Upper lobe of left lung (tissue), 6 donors: ENCODE results near the gene CYP2B6. TPM values are rescaled to one million over a fixed set of nuclear protein-coding genes. Genes with fewer than 3 reads are reported as not detected.
A peak's percentile ranks its signal among the peaks of the same experiment; 100 is the strongest.
"Not testable (repeated sequence)": the region's sequence is repeated elsewhere in the genome, so short reads cannot be mapped to it uniquely, and the experiment has no call there.

Source experiments
- ATAC-seq, 2 donors: fragments of 200-7000 bp; cut with Tn5 transposase; one replicate each; pipeline ENCODE4 v1.9.1; 2022; ENCODE audit warnings: mild to moderate bottlenecking in 2 of 2, moderate library complexity in 2 of 2; ENCODE audit not compliant: low FRiP score in 2 of 2
- DNase-seq, 2 donors: peaks; one replicate each; pipeline ENCODE4 v3.0.0-alpha.2; 2019 to 2020
- H3K27ac ChIP-seq, 4 donors: fragments of 200-600 bp; sonication (generic); one replicate each; pipeline ENCODE4 v1.5.1; 2016 to 2019
- H3K27me3 ChIP-seq, 4 donors: fragments of 200-600 bp; sonication (generic); one replicate each; pipeline ENCODE4 v1.5.1; 2017 to 2019
- H3K36me3 ChIP-seq, 4 donors: fragments of 200-600 bp; sonication (generic); one replicate each; pipeline ENCODE4 v1.5.1; 2016 to 2019
- H3K4me1 ChIP-seq, 4 donors: fragments of 200-600 bp; sonication (generic); one replicate each; pipeline ENCODE4 v1.5.1; 2018 to 2019
- H3K4me3 ChIP-seq, 4 donors: fragments of 200-600 bp; sonication (generic); one replicate each; pipeline ENCODE4 v1.5.1; 2017 to 2019; ENCODE audit warnings: mild to moderate bottlenecking in 2 of 4, moderate library complexity in 1 of 4
- H3K9me3 ChIP-seq, 4 donors: fragments of 200-600 bp; sonication (generic); one replicate each; pipeline ENCODE4 v1.5.1; 2018 to 2019
- EP300 ChIP-seq, 4 donors: sonication (generic); formaldehyde crosslinking; IDR thresholded peaks; one replicate each; pipeline ENCODE4 v1.5.1; 2017; ENCODE audit warnings: antibody characterized with exemption in 4 of 4, control low read depth in 2 of 4
- POLR2A ChIP-seq, 4 donors: fragments of 450-650 bp; IDR thresholded peaks; one replicate each; pipeline ENCODE4 v1.5.1; 2016 to 2017; ENCODE audit warnings: antibody characterized with exemption in 4 of 4, mild to moderate bottlenecking in 2 of 4
- POLR2AphosphoS5 ChIP-seq, 2 donors: sonication (generic); formaldehyde crosslinking; IDR thresholded peaks; one replicate each; pipeline ENCODE4 v1.5.1; 2017; ENCODE audit warnings: antibody characterized with exemption in 2 of 2
- WGBS, 2 donors: methylation state at CpG; one replicate each; pipeline ENCODE4 v1.1.5; 2017 to 2018; 5-methylcytosine and 5-hydroxymethylcytosine counted together
- total RNA-seq, 6 donors: library from RNA; depleted of rRNA in 4 of 6; stranded (reverse); fragments of >200 nt in 4 of 6; gene quantifications; one replicate each; pipeline versions ENCODE4 v1.1.0 to v1.2.1, GENCODE V29; 2016 to 2021
- TF ChIP-seq, protein P1 (sequence below), 6 experiments: fragments of 450-650 bp in 4 of 6; fragments of 200-600 bp in 2 of 6; sonication (generic) in 2 of 6; IDR thresholded peaks; one replicate each; pipeline ENCODE4 v1.5.1; 2016 to 2019; ENCODE audit warnings: antibody characterized with exemption in 6 of 6
- donor health status: DM: no; HTN: no; CAD: no; lungs with moderate emphysema.
- donor health status: DM: no; HTN: yes; CAD: no; lungs with severe emphysema.

CYP2B6 gene
- total RNA-seq, 6 donors from 2014 or later = 0.34 to 1.8 TPM; not detected in 4

DNA sequence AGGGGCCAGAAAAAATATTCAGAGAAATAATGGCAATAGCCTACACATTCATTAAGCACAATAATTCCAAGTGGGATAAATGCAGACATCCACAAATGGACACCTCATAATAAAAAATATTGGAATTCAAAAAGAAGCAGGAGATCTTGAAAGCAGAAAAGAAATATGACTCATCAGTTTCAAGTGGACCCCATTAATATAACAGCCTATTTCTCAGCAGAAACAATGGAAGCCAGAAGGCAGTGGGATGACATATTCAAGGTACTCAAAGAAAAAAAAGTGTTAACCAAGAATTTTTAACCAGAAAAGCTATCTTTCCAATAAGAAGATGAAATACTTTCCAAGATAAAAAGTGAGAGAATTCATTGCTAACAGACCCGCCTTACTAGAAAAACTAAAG is 48.7 kb downstream of the CYP2B6 start:
- H3K36me3 ChIP-seq = no peaks in the 10 kb centered on the region
- no peaks in the 10 kb centered on the region for H3K4me1 ChIP-seq
- no peak for ATAC-seq
- no peaks in the 10 kb centered on the region for H3K9me3 ChIP-seq
- H3K27ac ChIP-seq = no peak overlapping the region
- TF ChIP-seq EP300 (IDR thresholded peaks at IDR 0.05) = no peak
- no peak for TF ChIP-seq POLR2A (IDR thresholded peaks at IDR 0.05)
- no peak for TF ChIP-seq POLR2AphosphoS5 (IDR thresholded peaks at IDR 0.05)
- TF ChIP-seq, protein P1, sequence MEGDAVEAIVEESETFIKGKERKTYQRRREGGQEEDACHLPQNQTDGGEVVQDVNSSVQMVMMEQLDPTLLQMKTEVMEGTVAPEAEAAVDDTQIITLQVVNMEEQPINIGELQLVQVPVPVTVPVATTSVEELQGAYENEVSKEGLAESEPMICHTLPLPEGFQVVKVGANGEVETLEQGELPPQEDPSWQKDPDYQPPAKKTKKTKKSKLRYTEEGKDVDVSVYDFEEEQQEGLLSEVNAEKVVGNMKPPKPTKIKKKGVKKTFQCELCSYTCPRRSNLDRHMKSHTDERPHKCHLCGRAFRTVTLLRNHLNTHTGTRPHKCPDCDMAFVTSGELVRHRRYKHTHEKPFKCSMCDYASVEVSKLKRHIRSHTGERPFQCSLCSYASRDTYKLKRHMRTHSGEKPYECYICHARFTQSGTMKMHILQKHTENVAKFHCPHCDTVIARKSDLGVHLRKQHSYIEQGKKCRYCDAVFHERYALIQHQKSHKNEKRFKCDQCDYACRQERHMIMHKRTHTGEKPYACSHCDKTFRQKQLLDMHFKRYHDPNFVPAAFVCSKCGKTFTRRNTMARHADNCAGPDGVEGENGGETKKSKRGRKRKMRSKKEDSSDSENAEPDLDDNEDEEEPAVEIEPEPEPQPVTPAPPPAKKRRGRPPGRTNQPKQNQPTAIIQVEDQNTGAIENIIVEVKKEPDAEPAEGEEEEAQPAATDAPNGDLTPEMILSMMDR (IDR thresholded peaks at IDR 0.05) = no peak
- H3K4me3 ChIP-seq = no peak overlapping the region
- no peaks in the 10 kb centered on the region for H3K27me3 ChIP-seq
- no peak for DNase-seq
- WGBS, 2 donors = 86 to 90% methylated on average over 1 of the region's 1 CpG

DNA sequence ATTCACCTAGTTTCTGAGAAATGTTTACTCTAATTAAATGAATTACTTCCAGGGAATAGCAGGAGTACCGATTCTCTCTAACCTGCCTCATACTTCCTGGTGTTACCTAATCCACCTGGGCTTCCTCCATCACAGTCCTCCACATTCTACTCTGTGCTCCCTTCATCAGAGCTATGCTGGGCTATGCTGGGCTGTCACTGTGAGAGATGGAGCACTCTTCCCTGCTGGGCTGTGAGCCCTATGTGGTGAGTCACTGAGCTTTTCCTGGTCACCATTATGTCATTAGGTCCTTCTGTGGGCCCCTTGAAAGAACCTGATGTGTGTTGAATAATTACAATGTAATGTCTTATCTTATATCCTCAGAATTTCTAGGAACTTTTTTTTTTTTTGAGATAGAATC is 54.0 kb downstream of the CYP2B6 start:
- peak in 1 of 2 donors; percentile 71 for ATAC-seq
- not testable (repeated sequence) for DNase-seq

DNA sequence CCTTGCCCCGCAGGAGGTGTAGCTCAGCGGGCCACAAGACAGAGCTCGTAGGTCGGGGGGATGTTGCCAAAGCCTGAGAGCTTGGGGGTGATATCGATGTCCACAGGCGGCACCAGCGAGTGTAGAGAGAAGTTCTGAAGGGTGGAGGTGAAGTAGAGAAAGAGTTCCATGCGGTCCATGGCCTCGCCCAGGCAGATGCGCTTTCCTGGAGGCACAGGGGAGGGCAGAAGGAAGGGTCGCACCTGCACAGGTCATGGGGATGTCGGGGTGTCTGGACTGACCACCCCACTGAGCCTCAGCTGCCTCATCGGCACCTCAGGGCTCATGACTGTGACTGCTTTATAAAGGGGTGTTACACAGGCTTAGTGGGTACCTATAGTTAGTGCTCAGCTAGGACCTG is 59.3 kb downstream of the CYP2B6 start:
- ATAC-seq (no peak), DNase-seq (no peak)
- WGBS, 2 donors = 79 to 83% methylated on average over 11 to 13 of the region's 13 CpGs
- TF ChIP-seq, protein P1 (IDR thresholded peaks at IDR 0.05) = no peak
- TF ChIP-seq POLR2AphosphoS5 (IDR thresholded peaks at IDR 0.05) = no peak
- TF ChIP-seq EP300 (IDR thresholded peaks at IDR 0.05) = no peak
- TF ChIP-seq POLR2A (IDR thresholded peaks at IDR 0.05) = no peak
- no peaks in the 10 kb centered on the region for H3K27me3 ChIP-seq
- H3K4me3 ChIP-seq = no peak overlapping the region
- H3K9me3 ChIP-seq = no peaks in the 10 kb centered on the region
- no peaks in the 10 kb centered on the region for H3K4me1 ChIP-seq
- no peaks in the 10 kb centered on the region for H3K36me3 ChIP-seq
- H3K27ac ChIP-seq = no peak overlapping the region

More for the DNA sequence above, 54.0 kb downstream of the CYP2B6 start:
- not testable (repeated sequence) for H3K4me3 ChIP-seq, H3K9me3 ChIP-seq, H3K36me3 ChIP-seq, H3K4me1 ChIP-seq, H3K27me3 ChIP-seq, H3K27ac ChIP-seq
- WGBS, 2 donors = 46 to 52% methylated on average over 1 of the region's 1 CpG

DNA sequence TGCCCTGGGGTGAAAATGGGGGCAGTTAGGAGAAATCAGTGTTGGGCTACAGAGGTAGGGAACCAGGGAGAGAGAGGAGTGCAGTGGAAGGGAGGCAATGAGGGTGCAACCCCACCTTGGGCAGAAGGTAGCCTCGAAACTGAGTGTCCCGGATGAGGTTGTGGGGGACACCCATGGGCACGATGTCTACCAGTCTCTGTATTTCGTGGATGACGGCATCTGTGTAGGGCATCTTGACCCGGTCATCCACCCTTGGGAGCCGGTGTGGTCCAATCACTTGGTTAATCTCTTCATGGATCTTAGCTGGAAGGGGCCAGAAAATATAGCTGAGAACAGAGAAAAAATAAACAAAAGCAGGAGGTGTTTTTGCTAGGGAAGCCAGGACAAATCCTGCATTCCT is 61.1 kb downstream of the CYP2B6 start:
- not testable (repeated sequence) for H3K36me3 ChIP-seq, H3K27ac ChIP-seq, DNase-seq, H3K27me3 ChIP-seq, ATAC-seq, H3K4me3 ChIP-seq, H3K4me1 ChIP-seq, H3K9me3 ChIP-seq
- WGBS, 2 donors = 65 to 78% methylated on average over 7 of the region's 7 CpGs

DNA sequence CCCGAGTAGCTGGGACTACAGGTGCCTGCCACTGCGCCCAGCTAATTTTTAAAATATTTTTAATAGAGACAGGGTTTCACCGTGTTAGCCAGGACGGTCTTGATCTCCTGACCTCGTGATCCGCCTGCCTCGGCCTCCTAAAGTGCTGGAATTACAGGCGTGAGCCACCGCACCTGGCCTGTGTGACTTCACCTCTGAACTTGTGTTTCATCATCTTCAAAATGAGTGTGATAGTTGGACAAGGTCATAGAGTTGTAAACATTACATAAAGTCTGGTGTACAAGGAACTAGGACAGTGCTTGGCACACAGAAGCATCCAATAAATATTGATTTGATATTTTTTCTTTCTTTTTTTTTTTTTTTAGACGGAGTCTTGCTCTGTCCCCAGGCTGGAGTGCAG is 62.2 kb downstream of the CYP2B6 start:
- not testable (repeated sequence) for H3K4me3 ChIP-seq, ATAC-seq, DNase-seq, H3K4me1 ChIP-seq, H3K27me3 ChIP-seq, H3K27ac ChIP-seq, H3K9me3 ChIP-seq, H3K36me3 ChIP-seq
- WGBS, 2 donors = 77 to 81% methylated on average over 10 of the region's 10 CpGs

DNA sequence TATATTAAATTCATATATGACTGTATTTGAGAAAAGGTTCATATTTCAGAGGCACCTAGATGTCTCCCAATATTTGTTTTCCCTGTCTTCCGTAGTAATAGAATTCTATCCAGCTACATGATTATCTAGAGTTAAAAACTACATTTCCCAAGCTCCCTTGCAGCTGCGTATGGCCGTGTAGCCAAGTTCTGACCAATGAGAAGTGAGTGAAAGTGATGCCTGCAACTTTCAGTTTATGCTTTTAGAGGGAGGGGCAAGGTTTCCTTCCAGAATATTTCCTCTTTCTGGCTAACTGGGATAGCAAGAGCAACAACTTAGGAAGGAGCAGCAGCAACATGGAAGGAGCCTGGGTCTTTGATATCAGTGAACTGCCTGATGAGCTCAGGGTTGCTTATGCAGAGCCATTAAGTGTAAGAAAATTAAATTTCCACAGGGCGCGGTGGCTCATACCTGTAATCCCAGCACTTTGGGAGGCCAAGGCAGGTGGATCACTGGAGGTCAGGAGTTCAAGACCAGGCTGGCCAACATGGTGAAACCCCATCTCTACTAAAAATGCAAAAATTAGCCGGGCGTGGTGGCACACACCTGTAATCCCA is 74.0 kb downstream of the CYP2B6 start:
- Histone ChIP-seq H3K27ac (no peak overlapping the region), H3K9me3 (no peaks in the 10 kb centered on the region), H3K4me1 (no peaks in the 10 kb centered on the region), H3K27me3 (no peaks in the 10 kb centered on the region), H3K36me3 (no peaks in the 10 kb centered on the region), H3K4me3 (no peak overlapping the region)
- ATAC-seq = no peak
- TF ChIP-seq POLR2A (IDR thresholded peaks at IDR 0.05) = no peak
- no peak for TF ChIP-seq POLR2AphosphoS5 (IDR thresholded peaks at IDR 0.05)
- no peak for TF ChIP-seq EP300 (IDR thresholded peaks at IDR 0.05)
- TF ChIP-seq, protein P1 (IDR thresholded peaks at IDR 0.05) = no peak
- 67 to 69% methylated on average over 7 of the region's 7 CpGs for WGBS, 2 donors
- DNase-seq = no peak

Other genes starting within 250 kb of the CYP2B6 start
- 10 to 100 TPM; 16.0 to 28.4 (median 21.5) TPM for gene ACTMAP, start 240.8 kb upstream of the CYP2B6 start, total RNA-seq
- 10 to 100 TPM; 32.4 to 90.1 (median 55.3) TPM for gene SNRPA, start 240.1 kb upstream of the CYP2B6 start, total RNA-seq
- 1 to 10 TPM in 3 of 6 donors, not detected in 3; 1.2 to 5.2 (median 2.1) TPM for gene MIA, start 215.8 kb upstream of the CYP2B6 start, total RNA-seq
- 10 to 100 TPM; 39.9 to 78.5 (median 58.6) TPM for gene RAB4B, start 213.0 kb upstream of the CYP2B6 start, total RNA-seq
- 100 to 1,000 TPM; 170 to 353 (median 211) TPM for gene EGLN2, start 192.1 kb upstream of the CYP2B6 start, total RNA-seq
- gene CYP2A6, start 140.8 kb upstream of the CYP2B6 start, total RNA-seq = 10 to 100 TPM in 1 of 6 donors, 1 to 10 TPM in 4, not detected in 1; 1.5 to 11.6 (median 2.9) TPM
- gene CYP2A7, start 109.1 kb upstream of the CYP2B6 start, total RNA-seq = 1 to 10 TPM in 1 of 6 donors, under 1 TPM in 2, not detected in 3; 0.59 to 1.8 (median 0.71) TPM
- gene CYP2A13, start 97.2 kb downstream of the CYP2B6 start, total RNA-seq = 1 to 10 TPM in 2 of 6 donors, not detected in 4; 1.3 to 2.8 TPM
- 10 to 100 TPM in 1 of 6 donors, 1 to 10 TPM in 2, under 1 TPM in 1, not detected in 2; 0.61 to 16.6 (median 2.8) TPM for gene CYP2F1, start 123.2 kb downstream of the CYP2B6 start, total RNA-seq
- gene CYP2S1, start 201.9 kb downstream of the CYP2B6 start, total RNA-seq = 10 to 100 TPM in 4 of 6 donors, 1 to 10 TPM in 2; 5.2 to 40.6 (median 20.1) TPM
- 10 to 100 TPM; 28.4 to 96.9 (median 71.7) TPM for gene AXL, start 227.9 kb downstream of the CYP2B6 start, total RNA-seq